GM19193 (cell line): Measurements from ENCODE around the gene COL15A1.

Experiments used
- POLR2A ChIP-seq: IDR thresholded peaks from 4 replicates; pipeline ENCODE4 v1.6.1; 2011; ENCODE audit not compliant: insufficient read depth, insufficient read length; ENCODE audit errors: extremely low read depth

Gene COL15A1

GRCh38 chr9:98943682-98944056 lies at the start of gene COL15A1:
COL15A1 (plus strand) TSS chr9:98943907; CDS start chr9:98944062, 155 bp downstream.
- no peak for TF ChIP-seq POLR2A

GRCh38 chr9:98894171-98894570 lies 49.5 kb upstream of the COL15A1 start:
- no peak for TF ChIP-seq POLR2A

- no peak for TF ChIP-seq POLR2A
These were observed 48.9 kb upstream of the COL15A1 start for GRCh38 chr9:98894761-98895160.

GRCh38 chr9:98896632-98897031 lies 47.1 kb upstream of the COL15A1 start:
- TF ChIP-seq POLR2A, result no peak

GRCh38 chr9:98897745-98898144 lies 46.0 kb upstream of the COL15A1 start:
- TF ChIP-seq POLR2A, result no peak

GRCh38 chr9:98899408-98900056 lies 44.2 kb upstream of the COL15A1 start:
- no peak for TF ChIP-seq POLR2A

- no peak for TF ChIP-seq POLR2A
These were observed 43.5 kb upstream of the COL15A1 start for GRCh38 chr9:98900244-98900643.

GRCh38 chr9:98900725-98901124 lies 43.0 kb upstream of the COL15A1 start:
- no peak for TF ChIP-seq POLR2A

GRCh38 chr9:98902516-98902915 lies 41.2 kb upstream of the COL15A1 start:
- no peak for TF ChIP-seq POLR2A

GRCh38 chr9:98902925-98903324 lies 40.8 kb upstream of the COL15A1 start:
- TF ChIP-seq POLR2A, result no peak

GRCh38 chr9:98903961-98904411 lies 39.7 kb upstream of the COL15A1 start:
- no peak for TF ChIP-seq POLR2A

GRCh38 chr9:98905015-98905414 lies 38.7 kb upstream of the COL15A1 start:
- TF ChIP-seq POLR2A, result no peak

GRCh38 chr9:98906273-98907040 lies 37.2 kb upstream of the COL15A1 start:
- TF ChIP-seq POLR2A, result no peak

GRCh38 chr9:98907055-98907454 lies 36.7 kb upstream of the COL15A1 start:
- no peak for TF ChIP-seq POLR2A

- TF ChIP-seq POLR2A, result no peak
These were observed 34.6 kb upstream of the COL15A1 start for GRCh38 chr9:98908897-98909634.

- TF ChIP-seq POLR2A, result no peak
These were observed 33.8 kb upstream of the COL15A1 start for GRCh38 chr9:98909935-98910334.

- no peak for TF ChIP-seq POLR2A
These were observed 32.7 kb upstream of the COL15A1 start for GRCh38 chr9:98911042-98911441.

- TF ChIP-seq POLR2A, result no peak
These were observed 31.3 kb upstream of the COL15A1 start for GRCh38 chr9:98912450-98912849.
